B cell (primary cell): Measurements from ENCODE around the gene CCDC9B. TPM values are rescaled to one million over a fixed set of nuclear protein-coding genes. Genes with fewer than 3 reads are reported as not detected.

Experiments
- ATAC-seq: fragments of 200-7000 bp; cut with Tn5 transposase; one replicate; pipeline ENCODE4 v1.10.0; 2021; ENCODE audit warnings: low read depth, mild to moderate bottlenecking, moderate number of reproducible peaks, moderate library complexity
- CTCF ChIA-PET: fragments of 350-600 bp; sonication (Branson Sonifier 250); formaldehyde crosslinking; loops from one replicate; lab custom pipeline; 2021; ENCODE audit warnings: antibody characterized with exemption, inconsistent platforms; lab: Charles Lee
- POLR2A ChIA-PET: fragments of 350-600 bp; sonication (Branson Sonifier 250); formaldehyde crosslinking; loops from one replicate; lab custom pipeline; 2021; ENCODE audit warnings: antibody characterized with exemption; lab: Charles Lee
- DNase-seq: peaks from one replicate; pipeline ENCODE4 v3.0.0; 2013
- H2AFZ ChIP-seq: 2 replicates; pipeline ENCODE4 v1.6.1; 2012; ENCODE audit warnings: mild to moderate bottlenecking, low read depth, low read length; ENCODE audit not compliant: insufficient read depth, poor library complexity, severe bottlenecking
- H3K27ac ChIP-seq, 2 donors: 1 replicate in 1 of 2; 2 replicates in 1 of 2; pipeline ENCODE4 v1.5.1; 2012 to 2013; ENCODE audit warnings: low read length in 2 of 2, mild to moderate bottlenecking in 2 of 2, moderate library complexity in 1 of 2
- H3K27me3 ChIP-seq, 4 experiments: fragments of 200-600 bp in 1 of 4; sonication (generic) in 1 of 4; replicated peaks in 1 of 4; 1 replicate in 2 of 4; 2 replicates in 2 of 4; pipeline versions ENCODE4 v1.6.1 to v1.7.0; 2013 to 2016; ENCODE audit warnings: low read length in 3 of 4, mild to moderate bottlenecking in 2 of 4, mixed read lengths in 1 of 4, moderate library complexity in 1 of 4; ENCODE audit not compliant: insufficient read depth in 4 of 4, control insufficient read depth in 3 of 4; ENCODE audit errors: control extremely low read depth in 1 of 4
- H3K36me3 ChIP-seq, 2 experiments: replicated peaks in 1 of 2; 1 replicate in 1 of 2; 2 replicates in 1 of 2; pipeline versions ENCODE4 v1.6.1 to v1.7.1; 2013; ENCODE audit warnings: low read length in 1 of 2; ENCODE audit not compliant: insufficient read depth in 2 of 2, control insufficient read depth in 1 of 2; ENCODE audit errors: control extremely low read depth in 1 of 2, extremely low read depth in 1 of 2
- H3K4me1 ChIP-seq, 2 donors: fragments of 200-600 bp in 1 of 2; sonication (generic) in 1 of 2; 1 replicate in 1 of 2; 2 replicates in 1 of 2; pipeline versions ENCODE4 v1.5.1 to v1.6.1; 2013 to 2017; ENCODE audit warnings: low read length in 2 of 2; ENCODE audit not compliant: control insufficient read depth in 2 of 2, insufficient read depth in 2 of 2
- H3K4me2 ChIP-seq: replicated peaks from 2 replicates; pipeline ENCODE3; 2012; ENCODE audit warnings: mild to moderate bottlenecking, low read depth, low read length; ENCODE audit not compliant: poor library complexity, severe bottlenecking
- H3K4me3 ChIP-seq, 5 experiments: fragments of 200-600 bp in 1 of 5; sonication (generic) in 1 of 5; 1 replicate in 3 of 5; 2 replicates in 2 of 5; pipeline versions ENCODE4 v1.5.1 to v1.7.0; 2011 to 2016; ENCODE audit warnings: low read length in 4 of 5, mild to moderate bottlenecking in 4 of 5, low read depth in 2 of 5, control low read depth in 1 of 5, moderate library complexity in 1 of 5; ENCODE audit not compliant: insufficient read depth in 1 of 5; ENCODE audit errors: control extremely low read depth in 1 of 5, extremely low read depth in 1 of 5
- H3K79me2 ChIP-seq: fragments of 200-600 bp; sonication (generic); one replicate; pipeline ENCODE4 v1.6.0; 2016; ENCODE audit warnings: low read length; ENCODE audit not compliant: control insufficient read depth, insufficient read depth
- H3K9ac ChIP-seq: fragments of 200-600 bp; sonication (generic); 2 replicates; pipeline ENCODE4 v1.6.1; 2017; ENCODE audit warnings: mild to moderate bottlenecking, low read length, moderate library complexity
- H3K9me3 ChIP-seq, 3 donors: one replicate each; pipeline versions ENCODE4 v1.6.1 to v1.7.1; 2013; ENCODE audit warnings: low read length in 2 of 3; ENCODE audit not compliant: control insufficient read depth in 2 of 3, insufficient read depth in 1 of 3; ENCODE audit errors: control extremely low read depth in 1 of 3
- H4K20me1 ChIP-seq: 2 replicates; pipeline ENCODE4 v1.6.0; 2012; ENCODE audit warnings: mild to moderate bottlenecking, low read length; ENCODE audit not compliant: insufficient read depth, control insufficient read depth, poor library complexity, severe bottlenecking
- H3K27ac Mint-ChIP-seq: one replicate; pipeline ENCODE4 v1.8.0; 2021; ENCODE audit warnings: mixed read lengths
- H3K27me3 Mint-ChIP-seq: one replicate; pipeline ENCODE4 v1.8.0; 2021; ENCODE audit warnings: mixed read lengths
- H3K4me1 Mint-ChIP-seq: one replicate; pipeline ENCODE4 v1.8.0; 2021; ENCODE audit warnings: mixed read lengths
- H3K4me3 Mint-ChIP-seq: one replicate; pipeline ENCODE4 v1.8.0; 2021; ENCODE audit warnings: mixed read lengths
- H3K9me3 Mint-ChIP-seq: one replicate; pipeline ENCODE4 v1.8.0; 2022; ENCODE audit warnings: mixed read lengths; ENCODE audit not compliant: insufficient read depth
- CTCF ChIP-seq: fragments of 200-600 bp; IDR thresholded peaks from one replicate; pipeline ENCODE4 v1.8.0; 2022; ENCODE audit warnings: antibody characterized with exemption, mild to moderate bottlenecking
- EZH2 ChIP-seq: IDR thresholded peaks from 2 replicates; pipeline ENCODE4 v1.6.1; 2012; ENCODE audit warnings: borderline replicate concordance, low read depth, mild to moderate bottlenecking, moderate library complexity, low read length; ENCODE audit not compliant: insufficient read depth, poor library complexity, severe bottlenecking
- WGBS: methylation state at CpG from one replicate; pipeline ENCODE4 v1.1.5; 2013; ENCODE audit warnings: missing lambda C conversion rate; ENCODE audit not compliant: insufficient coverage; 5-methylcytosine and 5-hydroxymethylcytosine counted together
- intact Hi-C: fragments of 100-400 bp; cut with micrococcal nuclease; formaldehyde crosslinking; loops from one replicate; pipeline ENCODE4 v1.10.0; 2022
- polyA plus RNA-seq: library from polyadenylated mRNA; depleted of rRNA; stranded (reverse); fragments of >200 nt; gene quantifications from 2 replicates; pipeline ENCODE4 v1.2.3, GENCODE V29; 2012
- total RNA-seq, 2 donors: library from RNA; stranded (reverse); fragments of 120-200 nt in 1 of 2; gene quantifications; 1 replicate in 1 of 2; 2 replicates in 1 of 2; pipeline versions ENCODE4 v1.2.3 to v1.2.4, GENCODE V29; 2013 to 2022

The CCDC9B gene
- total and polyA plus RNA-seq, 2 donors (not counting 1 experiment from before 2014, with no cell fraction given): 1.6 to 2.4 TPM

GRCh38 chr15:40285554-40286011 lies 55.2 kb downstream of the CCDC9B start:
- H3K4me3 Mint-ChIP-seq: no peak overlapping the region
- H3K4me3 ChIP-seq: no peak overlapping the region
- no peaks in the 10 kb centered on the region for H3K9me3 Mint-ChIP-seq
- no peak overlapping the region for H3K27ac ChIP-seq
- H3K27me3 Mint-ChIP-seq: peaks cover under 1% of the 10 kb centered on the region
- POLR2A ChIA-PET: interaction anchor here (0.9 to 1.1 kb wide), 2 partner anchors 22 to 24 kb away, joined by 3 to 4 read pairs; partner anchors contain the start of gene PLCB2
- ATAC-seq: no peak
- no peak overlapping the region for H3K9ac ChIP-seq
- H2AFZ ChIP-seq: no peak overlapping the region
- DNase-seq: no peak
- no peaks in the 10 kb centered on the region for H4K20me1 ChIP-seq
- H3K27me3 ChIP-seq: peaks cover 0 to 15% (median 9%) of the 10 kb centered on the region in 4 experiments
- no peak overlapping the region for H3K27ac Mint-ChIP-seq
- peaks cover 8% of the 10 kb centered on the region for H3K4me1 Mint-ChIP-seq
- peaks cover 0 to 21% of the 10 kb centered on the region in 2 experiments for H3K36me3 ChIP-seq
- H3K9me3 ChIP-seq: peaks cover 0 to 5% (median 0%) of the 10 kb centered on the region in 3 donors
- TF ChIP-seq CTCF: no peak
- TF ChIP-seq EZH2: no peak
- H3K4me1 ChIP-seq: peaks cover 13 to 17% of the 10 kb centered on the region in 2 donors
- intact Hi-C loops: no loop called here
- CTCF ChIA-PET: interaction anchor here (0.8 to 5.7 kb wide), 7 partner anchors 12 to 52 kb away, joined by 3 to 58 read pairs (median 9); partner anchors contain the start of gene PLCB2
- no peaks in the 10 kb centered on the region for H3K79me2 ChIP-seq
- no peak overlapping the region for H3K4me2 ChIP-seq
- 50% methylated on average over 1 of the region's 1 CpG for WGBS

- peaks cover 0 to 5% (median 0%) of the 10 kb centered on the region in 3 donors for H3K9me3 ChIP-seq
- TF ChIP-seq EZH2 (no peak), CTCF (no peak)
- Mint-ChIP-seq H3K4me3 (peak overlapping the region; percentile 13), H3K27me3 (peaks cover 5% of the 10 kb centered on the region), H3K27ac (no peak overlapping the region), H3K4me1 (peaks cover 8% of the 10 kb centered on the region), H3K9me3 (no peaks in the 10 kb centered on the region)
- no peak overlapping the region for H2AFZ ChIP-seq
- H4K20me1 ChIP-seq: no peaks in the 10 kb centered on the region
- peaks cover 0 to 19% (median 11%) of the 10 kb centered on the region in 4 experiments for H3K27me3 ChIP-seq
- no peak overlapping the region for H3K9ac ChIP-seq
- ATAC-seq: no peak
- ChIA-PET POLR2A (interaction anchor here (0.7 to 1.1 kb wide), 2 partner anchors 23 to 249 kb away, joined by 4 to 7 read pairs; partner anchors contain the start of gene PLCB2), CTCF (interaction anchor here (0.8 to 5.7 kb wide), 7 partner anchors 11 to 53 kb away, joined by 3 to 58 read pairs (median 9); partner anchors contain the start of gene PLCB2)
- peaks cover 13 to 17% of the 10 kb centered on the region in 2 donors for H3K4me1 ChIP-seq
- 95% methylated on average over 3 of the region's 4 CpGs for WGBS
- H3K4me3 ChIP-seq: no peak overlapping the region
- intact Hi-C loops: no loop called here
- H3K79me2 ChIP-seq: no peaks in the 10 kb centered on the region
- H3K4me2 ChIP-seq: no peak overlapping the region
- DNase-seq: no peak
- peaks cover 0 to 17% of the 10 kb centered on the region in 2 experiments for H3K36me3 ChIP-seq
- no peak overlapping the region for H3K27ac ChIP-seq
These were observed 55.6 kb downstream of the CCDC9B start for GRCh38 chr15:40285151-40285550.
